GM18868 (cell line): ENCODE data around the gene MZB1.

ENCODE experiments used
- ATAC-seq: cut with Tn5 transposase; IDR thresholded peaks from one replicate; pipeline ENCODE4 v1.9.1; 2021; ENCODE audit warnings: mild to moderate bottlenecking, moderate library complexity; ENCODE audit not compliant: unreplicated experiment

Gene MZB1

DNA sequence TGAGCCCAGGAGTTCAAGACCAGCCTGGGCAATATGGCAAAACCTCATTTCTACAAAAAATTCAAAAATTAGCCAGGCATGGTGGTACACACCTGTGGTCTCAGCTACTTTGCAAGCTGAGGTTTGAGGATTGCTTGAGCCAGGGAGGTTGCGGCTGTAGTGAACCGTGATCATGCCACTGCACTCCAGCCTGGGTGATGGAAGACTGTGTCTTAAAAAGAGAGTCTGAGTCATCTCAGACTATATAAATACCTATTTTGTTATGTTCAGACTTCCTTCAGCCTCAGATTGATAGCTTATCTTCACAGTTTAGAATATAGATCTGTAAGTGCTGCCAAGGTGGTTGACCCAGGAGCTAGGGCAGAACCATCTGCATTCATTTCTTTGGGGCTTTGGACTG lies 49.7 kb downstream of the MZB1 start:
- ATAC-seq = no peak
